DMS79 (cell line): ENCODE measurements around the gene PDGFD.

Source experiments
- DNase-seq: peaks from one replicate; lab custom pipeline; 2025; lab: John Stamatoyannopoulos, UW

The PDGFD gene

GRCh38 chr11:104145062-104145461 is 18.9 kb downstream of the PDGFD start:
- no peak for DNase-seq

GRCh38 chr11:104142698-104143097 is 21.2 kb downstream of the PDGFD start:
- DNase-seq, result no peak

GRCh38 chr11:104136861-104137260 is 27.1 kb downstream of the PDGFD start:
- DNase-seq, result no peak

- no peak for DNase-seq
Observed at GRCh38 chr11:104134745-104135144, 29.2 kb downstream of the PDGFD start.

- DNase-seq, result no peak
Observed at GRCh38 chr11:104130161-104130560, 33.8 kb downstream of the PDGFD start.

GRCh38 chr11:104129145-104129544 is 34.8 kb downstream of the PDGFD start:
- no peak for DNase-seq

- no peak for DNase-seq
Observed at GRCh38 chr11:104127828-104128227, 36.1 kb downstream of the PDGFD start.

- no peak for DNase-seq
Observed at GRCh38 chr11:104126464-104126863, 37.5 kb downstream of the PDGFD start.

- DNase-seq, result no peak
Observed at GRCh38 chr11:104124979-104125378, 39.0 kb downstream of the PDGFD start.

- DNase-seq, result no peak
Observed at GRCh38 chr11:104122836-104123235, 41.1 kb downstream of the PDGFD start.

- no peak for DNase-seq
Observed at GRCh38 chr11:104122011-104122635, 41.8 kb downstream of the PDGFD start.

GRCh38 chr11:104120493-104121137 is 43.3 kb downstream of the PDGFD start:
- no peak for DNase-seq

GRCh38 chr11:104118105-104118744 is 45.7 kb downstream of the PDGFD start:
- DNase-seq, result no peak

GRCh38 chr11:104113541-104113940 is 50.4 kb downstream of the PDGFD start:
- no peak for DNase-seq

GRCh38 chr11:104106136-104106754 is 57.7 kb downstream of the PDGFD start:
- DNase-seq, result no peak

- DNase-seq, result no peak
Observed at GRCh38 chr11:104105155-104105554, 58.8 kb downstream of the PDGFD start.

- no peak for DNase-seq
Observed at GRCh38 chr11:104104664-104105063, 59.3 kb downstream of the PDGFD start.

GRCh38 chr11:104104201-104104600 is 59.7 kb downstream of the PDGFD start:
- no peak for DNase-seq

- no peak for DNase-seq
Observed at GRCh38 chr11:104098555-104098954, 65.4 kb downstream of the PDGFD start.

- no peak for DNase-seq
Observed at GRCh38 chr11:104098132-104098531, 65.8 kb downstream of the PDGFD start.

GRCh38 chr11:104096900-104097299 is 67.0 kb downstream of the PDGFD start:
- no peak for DNase-seq

- DNase-seq, result no peak
Observed at GRCh38 chr11:104095791-104096190, 68.2 kb downstream of the PDGFD start.

- no peak for DNase-seq
Observed at GRCh38 chr11:104094576-104094975, 69.4 kb downstream of the PDGFD start.
